Left ventricle myocardium inferior (tissue), 1 donor: ENCODE data around the gene TAF7. TPM values are rescaled to one million over a fixed set of nuclear protein-coding genes. Genes with fewer than 3 reads are reported as not detected.

Experiments used
- DNase-seq: peaks from one replicate; pipeline ENCODE4 v3.0.0-alpha.2; 2020
- H3K27ac ChIP-seq: fragments of 200-600 bp; replicated peaks from 2 replicates; pipeline ENCODE4 v1.8.0; 2021
- H3K27me3 ChIP-seq: fragments of 200-600 bp; 2 replicates; pipeline ENCODE4 v1.8.0; 2021; ENCODE audit warnings: low read depth
- H3K36me3 ChIP-seq: fragments of 200-600 bp; 2 replicates; pipeline ENCODE4 v1.8.0; 2021
- H3K4me1 ChIP-seq: fragments of 200-600 bp; 2 replicates; pipeline ENCODE4 v1.8.0; 2021
- H3K4me3 ChIP-seq: fragments of 200-600 bp; 2 replicates; pipeline ENCODE4 v1.8.0; 2021; ENCODE audit warnings: mild to moderate bottlenecking, moderate library complexity
- H3K9me3 ChIP-seq: fragments of 200-600 bp; replicated peaks from 2 replicates; pipeline ENCODE4 v1.8.0; 2021
- CTCF ChIP-seq: fragments of 200-600 bp; IDR thresholded peaks from 2 replicates; pipeline ENCODE4 v1.8.0; 2021; ENCODE audit warnings: antibody characterized with exemption, mild to moderate bottlenecking, borderline replicate concordance
- intact Hi-C: fragments of 100-400 bp; cut with micrococcal nuclease; formaldehyde crosslinking; loops from one replicate; pipeline ENCODE4 v1.11.0; 2022
- total RNA-seq: library from RNA; stranded (reverse); fragmentation: NEBNext Ultra II Directional; extraction: Animal tissue kit (Norgen Biotek cat#: 25700); gene quantifications from one replicate; pipeline ENCODE4 v1.2.1, GENCODE V29; 2021
- donor health status: DM: no; HTN: yes; CAD: no; lungs with severe emphysema.

Gene TAF7
- total RNA-seq, 1 donor from 2014 or later: 108 TPM

GRCh38 chr5:141360685-141361084, 40.1 kb upstream of the TAF7 start:
- H3K36me3 ChIP-seq: peaks cover 31% of the 10 kb centered on the region
- H3K4me1 ChIP-seq: peaks cover 47% of the 10 kb centered on the region
- TF ChIP-seq CTCF: no peak
- no peak for DNase-seq
- no peaks in the 10 kb centered on the region for H3K27me3 ChIP-seq
- peak overlapping the region; percentile 59 for H3K27ac ChIP-seq
- H3K4me3 ChIP-seq: peak overlapping the region; percentile 53
- peaks cover 99% of the 10 kb centered on the region for H3K9me3 ChIP-seq
- intact Hi-C loops: no loop called here

- DNase-seq: no peak
- Histone ChIP-seq H3K4me3 (peak within 1 kb of the TSS; percentile 53), H3K9me3 (peaks cover 99% of the 10 kb centered on the region), H3K27me3 (no peaks in the 10 kb centered on the region), H3K36me3 (peaks cover 31% of the 10 kb centered on the region), H3K4me1 (peaks cover 52% of the 10 kb centered on the region), H3K27ac (peak within 1 kb of the TSS; percentile 59)
- peak; percentile 64 for TF ChIP-seq CTCF
- intact Hi-C loops: no loop called here
Observed at GRCh38 chr5:141359790-141360426, 39.3 kb upstream of the TAF7 start, which contains the start of gene PCDHGB2. Gene PCDHGB2 (plus strand): TSS chr5:141359994. CDS start chr5:141360136, 142 bp downstream.

GRCh38 chr5:141356950-141357349, 36.4 kb upstream of the TAF7 start:
- H3K9me3 ChIP-seq: peaks cover 99% of the 10 kb centered on the region
- no peaks in the 10 kb centered on the region for H3K27me3 ChIP-seq
- H3K27ac ChIP-seq: no peak overlapping the region
- peaks cover 57% of the 10 kb centered on the region for H3K4me1 ChIP-seq
- intact Hi-C loops: no loop called here
- DNase-seq: no peak
- peak overlapping the region; percentile 7 for H3K4me3 ChIP-seq
- peaks cover 18% of the 10 kb centered on the region for H3K36me3 ChIP-seq
- TF ChIP-seq CTCF: no peak

GRCh38 chr5:141356133-141356532, 35.5 kb upstream of the TAF7 start:
- H3K4me3 ChIP-seq: no peak overlapping the region
- intact Hi-C loops: no loop called here
- TF ChIP-seq CTCF: no peak
- peaks cover 21% of the 10 kb centered on the region for H3K36me3 ChIP-seq
- DNase-seq: no peak
- peaks cover 53% of the 10 kb centered on the region for H3K4me1 ChIP-seq
- H3K9me3 ChIP-seq: peaks cover 98% of the 10 kb centered on the region
- no peak overlapping the region for H3K27ac ChIP-seq
- no peaks in the 10 kb centered on the region for H3K27me3 ChIP-seq

- no peak for DNase-seq
- no peak for TF ChIP-seq CTCF
- Histone ChIP-seq H3K4me1 (peaks cover 58% of the 10 kb centered on the region), H3K9me3 (peaks cover 98% of the 10 kb centered on the region), H3K4me3 (peak overlapping the region; percentile 54), H3K27ac (no peak overlapping the region), H3K36me3 (peaks cover 21% of the 10 kb centered on the region), H3K27me3 (no peaks in the 10 kb centered on the region)
- intact Hi-C loops: no loop called here
Observed at GRCh38 chr5:141355641-141356040, 35.1 kb upstream of the TAF7 start.
